ENCODE results near the gene HIPK3.
"Not testable (repeated sequence)": the region's sequence is repeated elsewhere in the genome, so short reads cannot be mapped to it uniquely, and the experiment has no call there.

Gene HIPK3

GRCh38 chr11:33358150-33358831 is 101.1 kb downstream of the HIPK3 start:
- DNase-seq (ENCODE audit: low read depth): no peak

DNA sequence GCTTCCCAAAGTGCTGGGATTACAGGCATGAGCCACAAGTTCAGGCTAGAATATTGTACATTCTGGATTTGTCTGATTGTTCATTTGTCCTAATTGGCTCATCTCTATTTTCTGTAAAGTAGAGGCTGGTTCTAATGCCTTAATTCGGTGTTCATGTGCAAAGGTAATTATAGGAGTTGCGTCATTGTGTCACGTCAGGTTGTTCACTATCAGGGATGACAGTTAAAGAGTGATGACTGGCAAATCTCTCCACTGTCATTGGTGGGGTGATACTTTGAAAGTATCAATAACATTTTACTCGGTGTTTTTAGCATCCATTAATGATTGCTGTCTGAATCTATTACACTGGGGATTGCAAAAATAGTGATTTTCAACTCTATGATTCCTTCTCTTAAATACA is 103.5 kb downstream of the HIPK3 start:
- DNase-seq (ENCODE audit: low read depth): no peak

DNA sequence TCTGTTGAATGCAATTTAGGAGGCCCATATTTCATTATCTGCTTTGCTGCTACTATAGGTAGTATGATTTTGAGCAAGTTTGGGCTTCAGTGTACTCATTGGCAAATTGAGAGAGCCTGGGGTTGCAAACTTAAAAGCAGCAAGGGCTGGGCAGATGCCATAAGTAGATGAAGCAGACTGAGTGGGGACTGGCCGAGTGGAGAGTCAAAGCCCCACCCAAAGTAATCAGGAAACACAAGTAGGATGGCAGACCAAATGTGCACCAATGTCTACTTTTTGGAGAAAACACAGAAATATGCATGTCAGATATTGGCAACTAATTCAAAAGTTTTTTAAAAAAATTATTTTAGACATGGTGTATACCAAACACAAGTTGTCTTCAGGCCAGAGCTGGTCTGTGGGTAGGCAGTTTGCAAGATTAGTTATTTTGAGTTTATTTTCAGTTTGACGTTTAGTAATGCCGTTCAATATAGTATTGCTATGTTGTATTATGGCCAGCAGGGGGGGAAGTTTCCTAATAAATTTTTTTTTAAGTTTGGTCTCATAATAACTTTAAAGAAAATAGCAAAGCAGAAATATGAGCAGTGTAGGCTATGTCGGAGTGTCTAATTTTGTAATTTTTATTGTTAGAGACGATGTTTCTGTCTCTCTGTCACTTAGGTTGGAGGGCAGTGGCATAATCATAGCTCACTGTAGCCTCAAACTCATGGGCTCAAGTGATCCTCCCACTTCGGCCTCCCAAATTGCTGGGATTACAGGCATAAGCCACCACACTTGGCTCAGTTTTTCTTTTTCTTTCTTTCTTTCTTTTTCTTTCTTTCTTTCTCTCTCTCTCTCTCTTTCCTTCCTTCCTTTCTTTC is 105.1 kb downstream of the HIPK3 start:
- DNase-seq (ENCODE audit: low read depth): no peak

GRCh38 chr11:33366918-33367317 is 109.7 kb downstream of the HIPK3 start:
- DNase-seq (ENCODE audit: low read depth): no peak

DNA sequence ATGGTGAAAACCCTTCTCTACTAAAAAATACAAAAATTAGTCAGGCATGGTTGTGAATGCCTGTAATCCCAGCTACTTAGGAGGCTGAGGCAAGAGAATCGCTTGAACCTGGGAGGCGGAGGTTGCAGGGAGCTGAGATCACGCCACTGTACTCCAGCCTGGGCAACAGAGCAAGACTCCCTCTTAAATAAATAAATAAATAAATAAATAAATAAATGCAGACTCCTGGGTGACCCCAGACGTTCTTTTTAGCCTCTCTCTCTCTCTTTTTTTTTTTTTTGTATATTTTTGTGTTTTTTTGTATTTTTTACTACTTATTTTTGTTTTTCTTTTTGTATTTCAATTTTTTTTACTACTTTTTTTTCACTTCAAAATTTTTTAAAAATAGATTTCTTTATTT is 111.3 kb downstream of the HIPK3 start:
- DNase-seq (ENCODE audit: low read depth): not testable (repeated sequence)

DNA sequence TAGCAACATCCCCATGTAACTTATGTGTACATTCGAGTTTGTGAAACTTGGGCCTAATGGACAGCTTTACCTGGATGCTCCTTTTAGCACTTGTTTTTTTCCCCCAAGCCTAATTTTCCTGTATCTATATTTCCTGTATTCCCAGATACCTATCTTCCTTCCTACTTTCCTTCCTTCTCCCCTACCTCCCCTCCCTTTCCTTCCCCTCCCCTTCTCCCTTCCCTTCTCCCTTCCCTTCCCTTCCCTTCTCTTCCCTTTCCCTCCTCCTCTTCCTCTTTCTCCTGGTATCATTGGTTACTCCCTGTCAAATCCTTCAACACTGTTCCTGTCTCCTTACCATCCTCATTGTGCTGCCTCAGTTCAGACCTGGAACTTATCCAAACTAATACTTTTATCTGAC is 111.8 kb downstream of the HIPK3 start:
- DNase-seq (ENCODE audit: low read depth): no peak

GRCh38 chr11:33373636-33374035 is 116.5 kb downstream of the HIPK3 start:
- DNase-seq (ENCODE audit: low read depth): no peak

GRCh38 chr11:33375236-33375635 is 118.1 kb downstream of the HIPK3 start:
- no peak for DNase-seq (ENCODE audit: low read depth)

DNA sequence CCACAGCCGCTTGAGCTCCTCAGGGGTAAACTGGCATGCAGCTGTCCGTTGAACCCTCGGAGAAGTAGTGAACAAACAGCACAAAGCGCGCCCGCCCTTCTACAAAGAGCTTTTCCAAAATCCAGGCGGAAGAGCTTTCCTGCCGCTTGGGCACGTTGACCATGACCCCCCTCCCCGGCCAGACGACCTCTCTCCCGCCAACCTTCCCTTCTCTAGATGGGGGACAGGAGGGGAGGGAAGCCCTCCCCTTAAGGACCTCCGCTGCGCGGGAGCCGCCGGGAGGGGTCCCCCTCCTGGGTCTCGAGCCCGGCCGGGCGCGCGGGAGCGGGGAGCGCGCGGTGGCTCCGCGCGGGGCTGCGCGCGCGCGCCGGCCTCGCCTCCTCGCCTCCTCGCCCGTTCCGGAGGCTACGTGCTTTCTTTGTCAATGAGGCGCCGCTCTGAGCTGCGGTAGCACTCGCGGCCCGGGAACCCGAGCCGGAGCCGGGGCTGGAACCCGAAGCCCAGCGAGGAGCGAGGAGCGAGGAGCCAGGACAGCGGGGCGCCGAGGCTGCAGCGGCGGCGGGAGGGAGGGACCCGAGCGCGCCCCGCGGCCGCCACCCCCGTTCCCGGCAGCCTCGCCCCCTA is 118.6 kb downstream of the HIPK3 start, which contains the start of gene KIAA1549L:
Gene KIAA1549L (plus strand): TSS at position 421 of the 624 bp plus-strand sequence.
- no peak for DNase-seq (ENCODE audit: low read depth)

DNA sequence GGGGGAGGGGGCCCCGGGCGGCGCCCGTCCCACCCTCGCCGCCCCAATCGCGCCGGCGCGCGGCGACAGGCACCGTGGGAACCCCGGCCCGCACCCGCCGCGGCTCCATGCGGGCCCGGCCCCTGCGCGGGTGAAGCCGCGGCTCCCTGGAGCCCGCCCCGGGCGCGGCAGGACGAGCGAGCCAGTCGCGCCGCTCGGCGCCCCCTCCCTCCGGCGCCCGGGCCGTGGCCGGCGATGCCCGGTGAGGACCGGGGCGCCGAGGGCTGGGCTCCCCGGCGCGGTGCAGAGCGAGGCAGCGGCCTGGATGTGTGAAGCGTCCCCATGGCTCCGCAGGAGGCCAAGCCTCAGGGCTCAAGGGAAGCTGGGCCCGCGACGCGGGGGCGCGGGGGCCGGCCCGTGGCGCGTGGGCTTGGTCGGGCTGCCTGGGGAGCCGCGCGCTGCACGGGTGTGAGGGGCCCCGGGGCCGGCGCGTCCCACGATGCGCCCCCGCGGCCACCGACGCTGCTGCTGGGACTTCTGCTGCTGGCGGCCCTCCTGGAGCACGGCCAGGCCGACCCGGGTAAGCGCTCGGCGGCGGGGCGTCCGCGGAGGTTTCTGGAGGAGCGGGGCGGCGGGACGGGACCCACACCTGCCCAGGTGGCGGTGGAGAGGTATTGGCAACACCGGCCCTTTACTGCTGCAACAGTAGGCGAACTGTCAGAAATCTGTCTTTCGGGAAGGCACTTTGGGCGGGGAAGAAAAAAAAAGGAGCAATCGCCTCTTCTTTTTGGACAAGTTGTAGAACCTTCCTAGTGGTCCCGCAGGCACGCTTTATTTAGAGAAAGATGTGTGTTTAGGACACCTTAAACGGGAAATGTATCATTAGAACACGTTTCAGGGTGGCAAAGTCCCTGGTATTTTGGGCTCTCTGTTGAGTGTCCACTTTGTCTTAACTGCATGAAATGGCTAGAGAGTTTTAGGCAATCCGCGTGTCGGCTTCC is 119.4 kb downstream of the HIPK3 start:
- no peak for DNase-seq (ENCODE audit: low read depth)

DNA sequence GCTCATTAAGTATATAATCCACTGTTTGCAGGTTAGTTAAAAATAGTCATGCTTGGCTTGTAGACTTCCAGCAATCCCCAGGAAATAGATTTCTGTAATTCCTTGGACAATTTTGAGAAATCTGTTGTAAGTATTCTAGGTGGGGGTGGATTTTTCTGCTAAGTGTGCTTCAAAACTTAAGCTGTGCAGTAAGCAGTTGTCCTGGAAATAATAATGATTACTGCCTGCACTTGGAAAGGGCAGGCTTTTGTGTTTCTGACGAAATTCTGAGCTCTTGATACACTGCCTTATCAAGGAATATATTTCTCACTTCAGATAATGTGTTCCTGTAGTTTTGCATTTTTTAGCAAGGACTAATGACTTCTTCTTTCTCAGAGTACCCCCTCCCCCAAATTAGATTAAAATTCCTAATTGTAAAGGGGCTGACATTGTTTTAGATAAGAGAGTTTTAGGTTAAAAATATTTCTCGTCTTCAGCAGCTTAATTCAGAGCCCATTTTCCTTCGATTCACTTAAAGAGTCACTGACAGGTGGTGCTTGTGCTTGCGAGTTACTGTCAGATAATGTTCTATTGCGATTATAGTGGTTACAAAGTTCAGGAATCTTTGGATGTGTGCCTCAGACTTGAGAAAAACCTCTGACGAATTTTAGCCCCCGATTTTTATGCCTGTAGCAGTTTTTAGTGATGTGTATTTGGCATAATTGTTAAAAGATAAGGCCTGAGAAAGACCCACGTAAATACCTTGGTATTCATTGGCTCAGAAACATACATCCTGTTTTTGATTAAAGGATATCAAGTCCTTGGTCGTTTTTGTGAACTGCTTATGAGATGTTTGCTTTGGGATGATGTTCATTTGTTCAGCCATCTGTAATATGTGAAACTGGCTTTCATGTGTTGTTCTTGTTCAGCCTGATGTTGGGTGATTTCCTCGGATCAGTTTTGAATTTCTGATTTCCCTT is 120.5 kb downstream of the HIPK3 start:
- no peak for DNase-seq (ENCODE audit: low read depth)

DNA sequence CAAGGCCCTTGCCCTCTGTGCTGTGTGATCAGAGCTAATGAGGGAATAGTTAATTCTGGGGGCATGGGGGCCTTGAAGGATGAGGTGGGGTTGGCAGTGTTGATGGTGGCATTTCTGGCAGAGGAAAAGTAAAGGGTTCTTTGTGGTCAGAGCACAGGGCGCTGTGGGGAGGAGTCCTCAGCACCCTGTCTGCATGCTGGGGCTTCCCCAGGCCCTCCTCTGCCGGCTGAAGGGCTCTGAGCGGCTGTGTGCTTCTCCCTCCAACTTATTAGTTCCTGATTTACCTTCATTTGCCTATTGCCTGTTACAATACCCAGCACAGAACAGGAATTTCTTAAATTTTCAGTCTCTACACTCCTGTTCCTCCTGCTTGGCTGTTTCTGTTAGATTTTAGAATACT is 122.8 kb downstream of the HIPK3 start:
- no peak for DNase-seq (ENCODE audit: low read depth)

GRCh38 chr11:33383075-33383919 is 126.1 kb downstream of the HIPK3 start:
- peak; percentile 57 for DNase-seq (ENCODE audit: low read depth)

- DNase-seq (ENCODE audit: low read depth): no peak
Observed at GRCh38 chr11:33383920-33384209, 126.7 kb downstream of the HIPK3 start.

- no peak for DNase-seq (ENCODE audit: low read depth)
Observed at GRCh38 chr11:33384220-33384619, 127.0 kb downstream of the HIPK3 start.

DNA sequence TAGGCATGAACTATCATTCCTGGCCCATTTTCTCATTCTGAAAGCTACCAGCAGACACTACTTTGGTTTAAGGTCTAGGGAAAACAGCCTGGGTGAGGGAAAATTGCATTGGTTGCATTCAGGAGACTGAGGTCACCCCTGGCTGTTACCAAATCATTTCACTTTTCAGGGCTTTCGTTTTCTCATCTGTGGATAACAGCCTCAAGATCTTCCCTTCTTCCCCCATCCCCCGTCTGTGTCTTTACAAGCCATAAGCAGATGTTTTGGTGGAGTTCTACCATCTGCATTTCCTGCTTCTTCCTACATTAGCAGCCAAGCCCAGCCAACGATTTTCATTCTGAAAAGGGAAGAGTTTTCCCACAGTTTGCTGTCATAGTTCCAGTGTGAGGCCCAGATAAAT is 130.4 kb downstream of the HIPK3 start:
- DNase-seq (ENCODE audit: low read depth): no peak

DNA sequence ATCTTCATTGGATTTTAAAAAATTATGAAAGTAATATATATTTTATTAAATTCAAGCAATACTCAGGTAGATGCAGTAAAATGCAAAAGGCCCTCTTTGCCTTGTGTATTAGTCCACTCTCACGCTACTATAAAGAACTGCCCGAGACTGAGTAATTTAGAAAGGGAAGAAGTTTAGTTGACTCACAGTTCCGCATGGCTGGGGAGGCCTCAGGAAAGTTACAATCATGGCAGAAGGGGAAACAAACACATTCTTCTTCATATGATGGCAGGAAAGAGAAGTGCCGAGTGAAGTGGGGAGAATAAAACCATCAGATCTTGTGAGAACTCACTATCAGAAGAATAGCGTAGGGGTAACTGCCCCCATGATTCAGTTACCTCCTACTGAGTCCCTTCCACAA is 130.8 kb downstream of the HIPK3 start:
- no peak for DNase-seq (ENCODE audit: low read depth)

DNA sequence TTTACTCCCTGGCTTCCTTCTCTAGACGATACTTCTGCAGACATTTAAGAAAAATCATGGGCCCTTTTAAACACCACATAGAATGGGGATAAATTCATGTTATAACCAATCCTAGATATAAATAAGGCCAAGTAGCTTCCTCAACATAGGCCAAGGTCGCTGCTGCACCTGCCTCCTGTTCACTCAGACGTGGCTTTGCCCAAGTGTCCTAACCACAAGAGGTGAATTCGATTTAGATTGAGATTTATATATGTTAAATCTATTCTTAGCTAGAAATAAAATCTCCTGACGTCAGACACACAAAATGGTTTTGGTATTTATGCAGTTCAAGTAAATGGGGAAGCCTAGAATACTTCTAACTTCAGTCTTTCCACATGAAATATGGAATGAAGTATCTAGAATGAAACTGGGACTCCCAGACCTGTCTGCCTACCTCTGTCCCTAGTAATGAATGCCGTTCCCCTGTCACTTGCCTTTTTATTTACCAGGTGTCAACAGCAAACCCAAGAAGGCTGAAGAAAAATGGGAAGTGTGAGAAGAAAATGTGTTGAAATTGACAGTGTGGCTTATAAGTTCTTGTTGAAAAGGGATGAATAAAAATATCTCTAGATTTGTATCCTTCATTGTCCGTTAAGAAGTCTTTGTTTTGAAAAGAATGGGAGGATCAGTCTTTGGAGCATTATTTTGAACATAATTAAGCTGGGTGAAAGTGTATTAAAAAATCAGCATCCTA is 131.8 kb downstream of the HIPK3 start:
- no peak for DNase-seq (ENCODE audit: low read depth)

GRCh38 chr11:33389635-33390034 is 132.5 kb downstream of the HIPK3 start:
- DNase-seq (ENCODE audit: low read depth): no peak

Data from stromal cell of bone marrow (primary cell).